Measurements from ENCODE around the gene QRICH1. TPM values are rescaled to one million over a fixed set of nuclear protein-coding genes. Genes with fewer than 3 reads are reported as not detected.

Gene QRICH1
- polyA plus RNA-seq, 1 of the 3 experiments (the other 2 are of a cell fraction): 58.5 TPM

GRCh38 chr3:49104427-49105291, 10.8 kb upstream of the QRICH1 start, which contains the start of gene QARS1 (continued):
- TF ChIP-seq, protein P1, sequence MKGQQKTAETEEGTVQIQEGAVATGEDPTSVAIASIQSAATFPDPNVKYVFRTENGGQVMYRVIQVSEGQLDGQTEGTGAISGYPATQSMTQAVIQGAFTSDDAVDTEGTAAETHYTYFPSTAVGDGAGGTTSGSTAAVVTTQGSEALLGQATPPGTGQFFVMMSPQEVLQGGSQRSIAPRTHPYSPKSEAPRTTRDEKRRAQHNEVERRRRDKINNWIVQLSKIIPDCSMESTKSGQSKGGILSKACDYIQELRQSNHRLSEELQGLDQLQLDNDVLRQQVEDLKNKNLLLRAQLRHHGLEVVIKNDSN (IDR thresholded peaks at IDR 0.05; ENCODE audit: borderline replicate concordance, low read depth): no peak
- TF ChIP-seq, protein P2, sequence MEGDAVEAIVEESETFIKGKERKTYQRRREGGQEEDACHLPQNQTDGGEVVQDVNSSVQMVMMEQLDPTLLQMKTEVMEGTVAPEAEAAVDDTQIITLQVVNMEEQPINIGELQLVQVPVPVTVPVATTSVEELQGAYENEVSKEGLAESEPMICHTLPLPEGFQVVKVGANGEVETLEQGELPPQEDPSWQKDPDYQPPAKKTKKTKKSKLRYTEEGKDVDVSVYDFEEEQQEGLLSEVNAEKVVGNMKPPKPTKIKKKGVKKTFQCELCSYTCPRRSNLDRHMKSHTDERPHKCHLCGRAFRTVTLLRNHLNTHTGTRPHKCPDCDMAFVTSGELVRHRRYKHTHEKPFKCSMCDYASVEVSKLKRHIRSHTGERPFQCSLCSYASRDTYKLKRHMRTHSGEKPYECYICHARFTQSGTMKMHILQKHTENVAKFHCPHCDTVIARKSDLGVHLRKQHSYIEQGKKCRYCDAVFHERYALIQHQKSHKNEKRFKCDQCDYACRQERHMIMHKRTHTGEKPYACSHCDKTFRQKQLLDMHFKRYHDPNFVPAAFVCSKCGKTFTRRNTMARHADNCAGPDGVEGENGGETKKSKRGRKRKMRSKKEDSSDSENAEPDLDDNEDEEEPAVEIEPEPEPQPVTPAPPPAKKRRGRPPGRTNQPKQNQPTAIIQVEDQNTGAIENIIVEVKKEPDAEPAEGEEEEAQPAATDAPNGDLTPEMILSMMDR (IDR thresholded peaks at IDR 0.05): no peak
- TF ChIP-seq, protein P3, sequence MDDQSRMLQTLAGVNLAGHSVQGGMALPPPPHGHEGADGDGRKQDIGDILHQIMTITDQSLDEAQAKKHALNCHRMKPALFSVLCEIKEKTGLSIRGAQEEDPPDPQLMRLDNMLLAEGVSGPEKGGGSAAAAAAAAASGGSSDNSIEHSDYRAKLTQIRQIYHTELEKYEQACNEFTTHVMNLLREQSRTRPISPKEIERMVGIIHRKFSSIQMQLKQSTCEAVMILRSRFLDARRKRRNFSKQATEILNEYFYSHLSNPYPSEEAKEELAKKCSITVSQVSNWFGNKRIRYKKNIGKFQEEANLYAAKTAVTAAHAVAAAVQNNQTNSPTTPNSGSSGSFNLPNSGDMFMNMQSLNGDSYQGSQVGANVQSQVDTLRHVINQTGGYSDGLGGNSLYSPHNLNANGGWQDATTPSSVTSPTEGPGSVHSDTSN (IDR thresholded peaks at IDR 0.05): no peak
- TF ChIP-seq NFIC (IDR thresholded peaks at IDR 0.05; ENCODE audit: borderline replicate concordance) (no peak), TEAD4 (IDR thresholded peaks at IDR 0.05; ENCODE audit: borderline replicate concordance, insufficient read depth) (no peak), MEF2A (IDR thresholded peaks at IDR 0.05; ENCODE audit: borderline replicate concordance, low read depth) (no peak), RFX5 (IDR thresholded peaks at IDR 0.05; ENCODE audit: low read length) (no peak), EP300 (IDR thresholded peaks at IDR 0.05; ENCODE audit: borderline replicate concordance in 1 of 2, low read depth in 1 of 2, low read length in 1 of 2) (peak in 1 of 2 experiments; percentile 6; a peak in 1 of 4 replicates)

- CTCF ChIA-PET: interaction anchor here (0.6 to 0.8 kb wide), 2 partner anchors 10 to 345 kb away, joined by 3 to 5 read pairs; partner anchors contain the start of gene QRICH1
- WGBS (ENCODE audit: low lambda C conversion rate): 4% methylated on average over 8 of the region's 8 CpGs
- POLR2A ChIA-PET: interaction anchor here (0.5 to 3.0 kb wide), 4 partner anchors 10 to 362 kb away, joined by 3 to 27 read pairs (median 8); partner anchors contain the start of genes QRICH1 and USP19
These were observed 10.2 kb upstream of the QRICH1 start for GRCh38 chr3:49104052-49104426.

More at GRCh38 chr3:49104052-49104426, 10.2 kb upstream of the QRICH1 start:
- Histone ChIP-seq H3K36me3 (replicated peaks in 1 of 2; ENCODE audit: control insufficient read depth in 1 of 2, insufficient read depth in 2 of 2, low read length in 1 of 2) (peaks cover 17 to 46% of the 10 kb centered on the region in 2 experiments), H4K20me1 (ENCODE audit: insufficient read depth) (no peaks in the 10 kb centered on the region), H3K9me2 (no peaks in the 10 kb centered on the region), H3K4me3 (ENCODE audit: low read depth in 2 of 2, low read length in 1 of 2) (peak overlapping the region; percentile 87 to 99), H3K4me1 (ENCODE audit: control insufficient read depth in 1 of 2, insufficient read depth in 2 of 2, low read depth in 1 of 2, low read length in 1 of 2) (peaks cover 6 to 24% of the 10 kb centered on the region in 2 experiments; a peak in 2 of 4 replicates), H3K9me3 (no peaks in the 10 kb centered on the region), H3K79me2 (ENCODE audit: insufficient read depth) (peaks cover 34% of the 10 kb centered on the region), H3F3A (replicated peaks; ENCODE audit: insufficient read depth) (no peaks in the 10 kb centered on the region), H2AFZ (ENCODE audit: low read depth) (peak overlapping the region; percentile 79), H3K4me2 (peak overlapping the region; percentile 99), H3K9ac (peak overlapping the region; percentile 96), H3K27ac (ENCODE audit: low read depth in 2 of 2, low read length in 1 of 2) (peak overlapping the region; percentile 80 to 93), H3K27me3 (ENCODE audit: insufficient read depth) (no peaks in the 10 kb centered on the region)
- TF ChIP-seq TCF12 (IDR thresholded peaks at IDR 0.05) (no peak), FOXJ3 (CRISPR knock-in tag; IDR thresholded peaks at IDR 0.05) (peak; percentile 36; the same call in 1 of the 2 replicates)
- no peak for DNase-seq

All from SK-N-SH (cell line).